Lung microvascular endothelial cell (primary cell): ENCODE measurements around the gene NAA11. TPM values are rescaled to one million over a fixed set of nuclear protein-coding genes. Genes with fewer than 3 reads are reported as not detected.

Experiments
- DNase-seq, 2 donors: peaks; one replicate each; pipeline versions ENCODE4 v3.0.0 to v3.0.0-alpha.2; 2010; ENCODE audit warnings: low read depth in 2 of 2
- total RNA-seq: library from RNA; depleted of rRNA; stranded (reverse); fragments of >200 nt; gene quantifications from 2 replicates; pipeline ENCODE4 v1.2.1, GENCODE V29; 2014

NAA11 gene
- not detected in 2 replicates for total RNA-seq

DNA sequence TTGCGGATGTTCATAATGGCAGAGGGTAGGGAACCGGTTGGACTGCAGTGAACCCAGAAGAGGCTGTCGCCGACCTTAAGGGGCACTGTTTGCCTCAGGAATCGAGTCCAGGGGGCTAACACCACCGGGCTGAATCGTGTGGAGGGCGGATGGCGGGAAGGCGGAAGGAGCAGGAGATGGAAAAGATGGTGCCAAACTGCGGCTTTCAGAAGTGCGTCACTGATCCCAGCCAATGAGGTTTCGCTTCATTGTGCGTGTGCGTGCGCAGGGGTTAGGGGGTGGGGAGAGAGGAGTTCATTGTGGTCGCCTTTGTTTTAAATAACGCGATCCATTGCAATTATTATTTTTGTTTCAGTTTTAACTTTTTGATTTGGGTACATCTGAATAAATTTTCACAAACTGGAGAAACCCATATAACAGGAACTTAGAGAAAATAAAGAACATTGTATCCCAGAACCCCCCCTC is at the start of gene NAA11:
Gene NAA11, minus strand, starts transcription at position 198 of the 465 bp plus-strand sequence. Its CDS starts 184 bp downstream, at position 14.
- DNase-seq, result no peak

GRCh38 chr4:79370026-79370425 is 44.2 kb upstream of the NAA11 start:
- no peak for DNase-seq

DNA sequence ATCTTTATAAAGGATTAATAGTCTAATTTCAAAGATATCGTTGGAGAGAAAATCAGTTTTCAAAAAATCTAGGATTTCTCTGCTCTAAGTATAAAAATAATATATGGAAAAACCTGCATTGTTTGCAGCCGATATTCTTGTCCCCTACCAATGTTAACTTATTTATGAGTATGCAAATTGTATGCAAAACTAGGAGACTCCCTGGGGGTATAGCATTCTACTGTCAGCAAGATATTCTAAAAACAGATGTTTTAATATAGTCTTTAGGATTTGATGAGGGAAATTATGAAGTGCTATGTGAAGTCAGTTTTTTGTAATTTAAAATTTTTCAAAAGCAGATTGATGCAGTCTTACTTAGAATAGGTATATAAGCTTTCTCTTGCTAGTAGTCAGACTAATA is 41.2 kb upstream of the NAA11 start:
- DNase-seq, result no peak

DNA sequence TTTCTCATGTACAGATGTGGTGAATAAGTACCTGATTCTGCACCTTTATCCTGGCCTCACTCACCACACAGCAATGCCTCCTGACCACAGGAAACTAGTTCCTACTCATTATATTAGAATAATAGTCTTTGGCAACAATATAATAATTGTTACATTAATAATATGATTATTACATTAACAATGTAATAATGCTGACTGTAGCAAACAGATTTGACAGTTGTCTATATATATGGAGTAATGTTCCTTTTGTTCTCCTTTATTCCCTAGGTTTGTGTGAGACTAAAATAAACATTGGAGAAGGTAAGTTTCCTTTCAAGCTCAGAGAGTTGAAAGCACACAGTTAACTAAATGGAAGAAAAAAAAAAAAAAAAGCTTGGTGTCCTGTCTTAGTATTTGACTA is 40.6 kb upstream of the NAA11 start:
- DNase-seq, result no peak

- no peak for DNase-seq
Observed at GRCh38 chr4:79364061-79364460, 38.2 kb upstream of the NAA11 start.

- DNase-seq, result no peak
Observed at GRCh38 chr4:79362626-79363025, 36.8 kb upstream of the NAA11 start.

GRCh38 chr4:79360006-79360405 is 34.1 kb upstream of the NAA11 start:
- DNase-seq, result no peak

GRCh38 chr4:79358438-79358837 is 32.6 kb upstream of the NAA11 start:
- DNase-seq, result no peak

DNA sequence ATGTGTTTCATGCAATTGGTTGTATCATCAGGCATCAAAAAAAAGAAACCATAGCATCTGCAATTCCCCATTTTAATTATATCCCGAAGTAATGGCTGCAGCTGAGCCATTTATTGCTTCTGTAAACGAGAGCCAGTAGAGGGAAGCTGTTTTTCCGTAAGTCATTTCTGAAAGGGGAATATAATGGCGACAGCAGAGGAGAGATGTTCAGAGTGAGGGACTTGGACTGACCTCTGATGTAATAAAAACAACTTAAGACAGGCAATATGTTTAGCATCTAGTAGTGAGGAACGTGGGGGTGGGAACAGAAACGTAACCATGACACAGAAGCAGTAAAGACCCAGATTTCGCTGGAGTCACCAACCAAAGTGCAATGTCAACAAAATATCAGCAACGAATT is 31.5 kb upstream of the NAA11 start:
- no peak for DNase-seq

- DNase-seq, result no peak
Observed at GRCh38 chr4:79353075-79353474, 27.2 kb upstream of the NAA11 start.

DNA sequence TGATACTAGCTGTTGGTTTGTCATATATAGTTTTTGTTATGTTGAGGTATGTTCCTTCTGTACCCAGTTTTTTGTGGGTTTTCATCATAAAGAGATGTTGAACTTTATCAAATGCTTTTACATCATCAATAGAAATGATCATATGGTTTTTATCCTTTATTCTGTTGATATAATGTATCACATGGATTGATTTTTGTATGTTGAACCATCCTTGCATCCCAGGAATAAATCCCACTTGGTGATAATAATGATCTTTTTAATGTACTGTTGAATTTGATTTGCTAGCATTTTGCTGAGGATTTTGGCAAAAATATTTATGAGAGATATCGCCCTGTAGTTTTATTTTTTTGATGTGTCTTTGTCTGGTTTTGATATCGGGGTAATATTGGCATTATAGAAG is 22.5 kb upstream of the NAA11 start:
- DNase-seq, result no peak

DNA sequence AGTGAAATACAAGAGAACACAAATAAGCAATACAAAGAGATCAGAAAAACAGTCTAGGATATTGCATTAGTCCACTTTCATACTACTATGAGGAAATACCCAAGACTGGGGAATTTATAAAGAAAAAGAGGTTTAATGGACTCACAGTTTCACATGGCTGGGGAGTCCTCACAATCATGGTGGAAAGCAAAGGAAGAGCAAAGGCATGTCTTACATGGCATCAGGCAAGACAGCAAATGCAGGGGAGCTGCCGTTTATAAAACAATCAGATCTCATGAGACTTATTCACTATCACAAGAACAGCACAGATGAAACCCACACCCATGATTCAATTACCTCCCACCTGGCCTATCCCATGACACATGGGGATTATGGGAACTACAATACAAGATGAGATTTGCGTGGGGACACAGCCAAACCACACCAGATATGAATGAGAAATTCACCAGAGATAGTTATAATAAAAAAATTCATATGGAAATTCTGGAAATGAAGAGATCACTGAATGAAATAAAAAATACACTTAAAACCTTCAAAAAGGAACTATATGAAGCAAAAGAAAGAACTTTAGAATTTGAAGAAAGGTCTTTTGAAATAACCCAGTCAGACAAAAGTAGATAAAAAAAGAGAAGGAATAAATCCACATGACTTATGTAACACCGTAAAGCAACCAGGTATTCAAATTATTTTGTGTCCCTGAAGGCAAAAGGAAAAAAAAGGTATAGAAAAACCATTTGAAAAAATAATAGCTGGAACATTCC is 16.2 kb upstream of the NAA11 start:
- no peak for DNase-seq

DNA sequence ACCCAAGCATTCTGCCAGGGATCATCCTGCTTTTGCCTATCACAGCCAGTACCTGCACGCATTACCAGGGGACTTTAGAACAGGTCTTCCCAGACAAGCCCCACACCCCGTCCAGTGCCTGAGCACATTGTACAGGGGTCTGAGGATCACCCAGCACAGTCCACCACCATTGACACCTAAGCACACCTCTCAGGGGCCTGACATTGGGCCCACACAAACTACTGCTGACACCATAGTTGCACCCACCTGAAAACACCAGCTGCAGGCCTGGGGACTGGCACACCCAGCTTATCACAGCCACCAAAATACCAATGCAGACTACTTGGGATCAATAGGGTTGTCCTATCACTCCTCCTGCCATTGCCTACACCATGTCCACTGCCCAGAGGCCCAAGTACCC is 14.7 kb upstream of the NAA11 start:
- DNase-seq, result no peak

DNA sequence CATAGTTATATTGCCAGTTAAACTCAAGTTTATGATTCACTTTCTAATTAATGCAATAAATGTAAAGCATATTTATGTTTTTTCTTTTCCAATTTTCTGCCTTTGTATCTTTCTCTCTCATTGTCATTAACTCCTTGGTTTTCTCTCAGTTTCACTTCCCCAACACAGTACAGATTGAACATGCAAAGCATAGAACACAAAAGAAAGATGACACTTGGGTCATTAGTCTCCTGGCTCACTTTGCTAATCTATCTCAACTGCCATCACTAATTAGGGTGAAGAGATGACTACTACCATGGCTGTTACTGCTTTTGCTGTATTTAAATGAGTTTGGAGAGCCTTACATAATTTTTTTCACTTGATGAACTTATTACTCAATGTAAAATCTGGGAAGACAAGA is 12.3 kb upstream of the NAA11 start:
- DNase-seq, result no peak

DNA sequence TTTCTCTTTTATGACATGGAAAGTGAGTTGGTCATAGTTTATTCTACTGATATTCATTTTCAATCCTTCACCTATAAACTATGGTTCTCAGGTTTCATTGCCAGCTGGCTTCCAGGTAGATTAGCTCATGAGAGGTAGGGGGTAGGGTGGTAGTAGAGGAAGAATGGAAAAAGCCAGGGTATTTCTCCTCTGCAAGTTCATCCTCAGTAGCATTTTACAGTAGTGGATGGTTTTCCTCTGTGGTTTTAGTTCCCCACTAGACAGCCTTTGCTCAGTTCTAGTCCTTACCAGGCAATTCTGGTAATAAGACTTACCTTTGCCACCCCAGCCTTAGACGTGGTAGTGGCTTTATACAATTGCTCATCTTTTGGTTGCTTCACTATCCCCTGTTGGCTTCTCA is 8.9 kb upstream of the NAA11 start:
- DNase-seq, result no peak

DNA sequence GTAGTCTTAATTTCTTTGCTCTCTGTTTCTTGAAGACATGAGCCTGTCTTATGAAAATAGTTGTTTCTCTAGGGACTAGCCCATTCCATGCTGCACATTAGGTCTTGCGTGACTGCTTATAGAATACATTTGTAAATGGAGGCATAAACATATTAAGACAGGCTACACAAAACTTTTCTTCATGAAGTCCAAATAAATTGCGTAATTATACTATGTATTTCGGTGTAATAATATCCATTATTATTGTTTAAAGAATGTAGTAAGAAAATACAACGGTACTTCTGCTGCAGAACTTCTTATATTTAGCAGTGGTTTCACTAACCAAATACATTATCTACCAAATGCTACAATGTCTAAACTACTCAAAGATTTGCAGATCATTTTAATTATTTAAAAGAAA is 8.5 kb upstream of the NAA11 start:
- no peak for DNase-seq

DNA sequence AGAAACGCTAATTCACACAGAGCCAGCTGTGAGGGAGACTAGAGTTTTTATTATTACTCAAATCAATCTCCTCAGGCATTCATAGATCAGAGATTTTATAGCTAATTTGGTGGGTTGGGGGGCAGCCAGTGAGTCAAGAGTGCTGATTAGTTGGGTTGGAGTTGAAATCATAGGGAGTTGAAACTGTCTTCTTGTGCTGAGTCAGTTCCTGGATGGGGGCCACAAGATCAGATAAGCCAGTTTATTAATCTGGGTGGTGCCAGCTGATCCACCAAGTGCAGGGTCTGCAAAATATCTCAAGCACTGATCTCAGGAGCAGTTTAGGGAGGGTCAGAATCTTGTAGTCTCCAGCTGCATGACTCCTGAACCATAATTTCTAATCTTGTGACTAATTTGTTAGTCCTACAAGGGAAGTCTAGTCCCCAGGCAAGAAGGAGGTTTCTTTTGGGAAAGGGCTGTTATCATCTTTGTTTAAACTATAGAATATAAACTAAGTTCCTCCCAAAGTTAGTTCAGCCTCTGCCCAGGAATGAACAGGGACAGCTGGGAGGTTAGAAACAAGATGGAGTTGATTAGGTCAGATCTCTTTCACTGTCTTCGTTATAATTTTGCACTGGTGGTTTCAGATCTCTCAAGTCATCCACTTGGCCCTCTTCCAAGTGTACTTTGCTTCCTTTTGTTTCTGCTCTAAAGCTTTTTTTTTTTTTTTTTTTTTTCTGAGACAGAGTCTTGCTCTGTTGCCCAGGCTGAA is 5.4 kb upstream of the NAA11 start:
- no peak for DNase-seq

GRCh38 chr4:79330720-79331119 is 4.9 kb upstream of the NAA11 start:
- DNase-seq, result no peak

DNA sequence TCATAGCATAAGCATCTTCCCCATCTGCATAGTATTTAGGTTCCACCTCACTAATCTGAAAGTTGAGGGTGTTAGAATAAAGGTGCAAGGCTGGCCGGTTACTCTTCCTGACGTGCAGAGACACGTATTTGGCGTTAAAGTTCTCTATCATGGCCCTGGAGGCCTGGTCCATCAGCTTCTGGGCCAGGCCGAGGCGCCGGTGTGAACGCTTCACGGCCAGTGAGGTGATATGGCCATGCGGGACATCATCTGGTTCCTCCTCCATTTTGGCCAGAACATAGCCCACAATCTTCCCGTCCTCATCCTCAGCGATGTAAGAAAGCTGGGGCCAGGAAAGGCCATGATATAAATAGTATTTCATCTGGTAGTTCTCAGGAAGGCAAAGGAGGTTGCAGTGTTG is 425 bp downstream of the NAA11 start:
- DNase-seq, result no peak

DNA sequence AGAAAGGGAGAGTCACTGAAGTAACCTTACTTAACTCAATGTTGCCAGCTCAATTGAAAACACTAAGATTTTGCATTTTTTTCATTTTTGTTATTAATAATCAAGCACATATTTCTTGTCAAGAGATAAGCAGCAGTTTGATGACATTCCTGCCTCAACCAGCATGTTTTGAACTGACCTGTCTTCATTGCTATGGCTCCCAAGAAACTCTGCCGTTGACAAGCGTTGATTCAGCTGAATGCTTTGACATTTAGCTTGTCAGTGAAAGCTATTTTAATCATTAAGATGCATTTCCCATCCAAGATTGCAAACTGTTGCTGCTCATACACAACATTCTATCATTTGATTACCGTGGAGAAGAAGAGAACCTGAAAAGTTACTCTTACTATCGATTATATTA is 5.9 kb downstream of the NAA11 start:
- DNase-seq, result no peak

DNA sequence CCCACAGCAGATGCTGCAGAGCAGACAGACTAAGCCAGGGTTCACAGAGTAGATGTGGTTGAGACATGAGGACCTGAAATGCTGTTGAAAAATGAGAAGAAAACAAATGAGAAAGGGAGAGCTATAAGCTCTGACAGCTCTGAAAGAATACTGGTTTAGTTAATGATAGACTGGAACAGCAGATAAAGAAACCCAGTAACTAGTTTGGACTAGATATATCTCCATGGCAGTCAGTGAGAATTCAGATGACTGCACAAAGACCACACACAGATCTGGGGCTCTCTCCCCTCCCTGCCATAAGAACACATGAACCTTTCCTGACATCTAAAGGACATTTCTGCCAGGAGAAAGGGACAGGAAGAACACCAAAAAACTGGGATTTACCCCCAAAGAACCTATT is 8.2 kb downstream of the NAA11 start:
- no peak for DNase-seq

- no peak for DNase-seq
Observed at GRCh38 chr4:79315891-79316290, 10.0 kb downstream of the NAA11 start.

GRCh38 chr4:79311279-79311678 is 14.6 kb downstream of the NAA11 start:
- no peak for DNase-seq
